MCF 10A (cell line): ENCODE results near the gene TTC33. TPM values are rescaled to one million over a fixed set of nuclear protein-coding genes. Genes with fewer than 3 reads are reported as not detected.

Experiments
- BruUV-seq: library from RNA; stranded (reverse); fragments of 400-500 nt; replicated peaks from 2 replicates; lab custom pipeline; 2021; lab: Mats Ljungman, UMichigan
- CTCF ChIA-PET: fragments of 300-600 bp; sonication (Branson Sonifier 250); formaldehyde crosslinking; extraction: SDS; loops from one replicate; lab custom pipeline; 2021; ENCODE audit warnings: antibody characterized with exemption, inconsistent platforms; lab: Yijun Ruan, JAX
- POLR2A ChIA-PET: fragments of 300-600, 350-650 bp; sonication (Branson Sonifier 250); formaldehyde crosslinking; extraction: SDS; loops from one replicate; lab custom pipeline; 2020; ENCODE audit warnings: antibody characterized with exemption, inconsistent platforms; lab: Yijun Ruan, JAX
- DNase-seq: peaks from one replicate; pipeline ENCODE4 v3.0.0-alpha.2; 2018; ENCODE audit not compliant: unreplicated experiment
- H3K27ac Mint-ChIP-seq: one replicate; pipeline ENCODE4 v1.8.0; 2022; ENCODE audit warnings: mild to moderate bottlenecking, low read depth, mixed read lengths; ENCODE audit not compliant: unreplicated experiment
- H3K27me3 Mint-ChIP-seq: one replicate; pipeline ENCODE4 v1.8.0; 2022; ENCODE audit warnings: mixed read lengths; ENCODE audit not compliant: insufficient read depth, unreplicated experiment
- H3K36me3 Mint-ChIP-seq: one replicate; pipeline ENCODE4 v1.8.0; 2022; ENCODE audit warnings: mild to moderate bottlenecking, moderate library complexity, mixed read lengths; ENCODE audit not compliant: insufficient read depth, unreplicated experiment
- H3K4me1 Mint-ChIP-seq: one replicate; pipeline ENCODE4 v1.8.0; 2022; ENCODE audit warnings: mixed read lengths; ENCODE audit not compliant: insufficient read depth, unreplicated experiment
- H3K4me3 Mint-ChIP-seq: one replicate; pipeline ENCODE4 v1.8.0; 2022; ENCODE audit warnings: mild to moderate bottlenecking, moderate library complexity, mixed read lengths; ENCODE audit not compliant: unreplicated experiment
- H3K9me3 Mint-ChIP-seq: one replicate; pipeline ENCODE4 v1.8.0; 2022; ENCODE audit warnings: mixed read lengths; ENCODE audit not compliant: unreplicated experiment
- intact Hi-C: fragments of 100-400 bp; cut with micrococcal nuclease; formaldehyde crosslinking; loops from 2 replicates; pipeline ENCODE4 v1.14.1; 2022
- total RNA-seq: library from RNA; stranded (reverse); gene quantifications from 2 replicates; pipeline ENCODE4 v1.2.3, GENCODE V29; 2022
- TF ChIP-seq, protein P1 (sequence below): fragments of 200-600 bp; IDR thresholded peaks from one replicate; pipeline ENCODE4 v1.8.0; 2022; ENCODE audit warnings: antibody characterized with exemption, mild to moderate bottlenecking; ENCODE audit not compliant: unreplicated experiment

Gene TTC33
- total RNA-seq, 1 experiment from 2014 or later = 13.3 TPM

DNA sequence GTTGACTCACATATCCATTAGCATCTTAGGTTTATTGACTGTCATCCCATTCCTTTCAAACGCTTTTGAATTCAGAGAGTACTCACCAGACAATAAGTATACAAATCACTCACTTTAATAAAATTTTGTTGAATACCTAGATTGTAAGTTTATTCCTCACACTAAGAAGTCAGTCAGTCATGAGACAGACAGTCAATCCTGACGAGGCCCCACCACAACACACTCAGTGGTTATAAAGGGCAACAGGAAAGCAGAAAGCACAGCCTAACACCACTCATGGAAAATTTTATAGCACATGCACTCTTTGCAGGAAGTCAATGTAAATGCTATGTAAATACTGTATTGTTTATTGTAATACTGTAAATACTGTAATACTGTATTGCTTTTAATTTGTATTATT lies 252.3 kb downstream of the TTC33 start:
- TF ChIP-seq, protein P1, sequence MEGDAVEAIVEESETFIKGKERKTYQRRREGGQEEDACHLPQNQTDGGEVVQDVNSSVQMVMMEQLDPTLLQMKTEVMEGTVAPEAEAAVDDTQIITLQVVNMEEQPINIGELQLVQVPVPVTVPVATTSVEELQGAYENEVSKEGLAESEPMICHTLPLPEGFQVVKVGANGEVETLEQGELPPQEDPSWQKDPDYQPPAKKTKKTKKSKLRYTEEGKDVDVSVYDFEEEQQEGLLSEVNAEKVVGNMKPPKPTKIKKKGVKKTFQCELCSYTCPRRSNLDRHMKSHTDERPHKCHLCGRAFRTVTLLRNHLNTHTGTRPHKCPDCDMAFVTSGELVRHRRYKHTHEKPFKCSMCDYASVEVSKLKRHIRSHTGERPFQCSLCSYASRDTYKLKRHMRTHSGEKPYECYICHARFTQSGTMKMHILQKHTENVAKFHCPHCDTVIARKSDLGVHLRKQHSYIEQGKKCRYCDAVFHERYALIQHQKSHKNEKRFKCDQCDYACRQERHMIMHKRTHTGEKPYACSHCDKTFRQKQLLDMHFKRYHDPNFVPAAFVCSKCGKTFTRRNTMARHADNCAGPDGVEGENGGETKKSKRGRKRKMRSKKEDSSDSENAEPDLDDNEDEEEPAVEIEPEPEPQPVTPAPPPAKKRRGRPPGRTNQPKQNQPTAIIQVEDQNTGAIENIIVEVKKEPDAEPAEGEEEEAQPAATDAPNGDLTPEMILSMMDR = no peak
- DNase-seq = no peak
- H3K4me3 Mint-ChIP-seq = no peak overlapping the region
- no peak overlapping the region for H3K27ac Mint-ChIP-seq
- H3K36me3 Mint-ChIP-seq = no peaks in the 10 kb centered on the region
- POLR2A ChIA-PET = no interaction called here
- CTCF ChIA-PET = no interaction called here
- H3K4me1 Mint-ChIP-seq = no peaks in the 10 kb centered on the region
- no peaks in the 10 kb centered on the region for H3K27me3 Mint-ChIP-seq
- H3K9me3 Mint-ChIP-seq = no peaks in the 10 kb centered on the region
- no TSS peak for BruUV-seq
- intact Hi-C loops = no loop called here

DNA sequence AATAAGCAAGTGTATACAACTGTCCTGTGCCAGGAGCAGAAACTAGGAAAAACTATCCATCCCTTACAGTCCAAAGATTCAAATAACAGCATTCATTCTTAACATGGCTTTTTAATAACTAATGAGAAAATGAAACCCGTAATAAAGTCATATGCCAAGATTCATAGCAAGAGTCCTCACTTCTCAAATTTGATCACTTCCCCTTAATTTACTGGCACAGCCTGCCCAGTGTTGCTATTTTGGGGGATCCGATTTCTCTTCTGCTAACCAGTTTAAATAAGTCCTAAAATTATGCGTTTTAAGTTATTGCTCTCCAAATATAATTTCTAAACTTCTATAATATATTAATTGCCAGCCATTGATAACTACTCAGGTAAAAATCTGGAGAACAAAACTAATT lies 253.0 kb downstream of the TTC33 start:
- Mint-ChIP-seq H3K36me3 (no peaks in the 10 kb centered on the region), H3K4me3 (no peak overlapping the region), H3K9me3 (no peaks in the 10 kb centered on the region), H3K27me3 (no peaks in the 10 kb centered on the region), H3K27ac (no peak overlapping the region), H3K4me1 (no peaks in the 10 kb centered on the region)
- ChIA-PET CTCF (no interaction called here), POLR2A (no interaction called here)
- intact Hi-C loops = no loop called here
- DNase-seq = no peak
- TF ChIP-seq, protein P1 = no peak
- no TSS peak for BruUV-seq

DNA sequence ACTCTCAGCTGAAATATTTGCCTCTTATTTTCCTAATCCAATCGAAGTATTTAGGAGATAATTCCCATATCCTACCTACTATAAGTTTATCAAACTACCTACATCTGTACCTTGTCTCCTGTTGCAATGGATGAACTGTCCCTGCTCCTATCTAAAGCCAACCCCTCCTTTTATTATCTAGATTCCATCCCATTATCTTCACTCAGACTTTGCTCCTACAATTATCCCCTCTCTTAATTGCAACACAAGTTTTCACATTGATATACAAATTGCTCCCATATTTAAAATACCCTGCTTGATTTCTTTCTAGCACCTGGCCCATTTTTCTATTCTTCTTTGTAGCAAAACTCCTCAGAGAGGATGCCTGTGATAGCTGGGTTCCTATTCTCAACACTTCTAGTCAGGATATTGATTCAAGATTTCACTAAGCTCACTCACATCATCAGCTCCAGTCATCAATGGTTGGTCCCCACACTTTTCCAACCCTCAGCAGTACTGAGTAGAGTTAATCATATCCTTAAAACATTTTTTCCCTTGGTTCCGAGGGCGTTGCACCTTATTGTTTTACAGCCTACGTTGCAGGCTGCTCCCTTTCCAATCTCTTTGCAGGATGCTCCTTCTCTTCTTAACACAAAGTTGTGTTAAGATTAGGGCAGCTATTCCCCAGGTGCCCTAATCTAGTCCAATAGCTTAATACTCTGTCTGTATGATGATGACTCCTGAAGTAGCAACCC lies 253.9 kb downstream of the TTC33 start:
- Mint-ChIP-seq H3K4me1 (no peaks in the 10 kb centered on the region), H3K27me3 (no peaks in the 10 kb centered on the region), H3K4me3 (no peak overlapping the region), H3K9me3 (no peaks in the 10 kb centered on the region), H3K36me3 (no peaks in the 10 kb centered on the region), H3K27ac (no peak overlapping the region)
- TF ChIP-seq, protein P1 = no peak
- ChIA-PET POLR2A (no interaction called here), CTCF (no interaction called here)
- intact Hi-C loops = no loop called here
- no TSS peak for BruUV-seq
- no peak for DNase-seq

DNA sequence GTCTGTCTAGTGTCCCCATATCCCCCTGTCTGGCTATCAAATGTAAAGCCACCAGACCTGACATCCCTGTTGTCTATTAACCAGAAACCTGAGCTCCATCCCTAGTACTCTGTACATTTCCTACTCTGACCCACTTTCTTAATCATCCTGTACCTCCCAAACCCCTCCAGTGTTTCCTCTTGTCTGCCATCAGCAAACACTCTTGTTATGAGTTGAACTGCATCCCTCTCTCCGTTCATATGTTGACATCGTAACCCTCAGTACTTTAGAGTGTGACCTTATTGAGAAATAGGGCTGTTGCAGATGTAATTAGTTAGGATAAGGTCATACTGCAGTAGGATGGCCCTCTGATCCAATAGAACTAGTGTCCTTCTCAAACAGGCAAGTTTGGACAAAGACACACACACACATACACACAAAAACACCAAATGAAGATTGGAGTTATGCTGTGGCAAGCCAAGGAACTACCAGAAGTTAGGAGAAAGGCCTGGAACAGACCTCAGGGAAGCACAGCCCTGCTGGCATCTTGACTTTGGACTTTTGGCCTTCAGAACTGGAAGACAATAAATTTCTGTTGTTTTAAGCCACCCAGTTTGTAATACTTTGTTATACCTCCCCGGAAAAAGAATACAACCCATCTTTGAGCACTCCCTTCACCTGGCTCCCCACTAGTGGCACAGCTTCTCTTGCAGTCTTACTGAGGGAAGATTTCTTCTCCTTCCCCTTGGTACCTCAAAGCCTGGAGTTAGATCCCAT lies 256.1 kb downstream of the TTC33 start:
- intact Hi-C loops = no loop called here
- Mint-ChIP-seq H3K27me3 (no peaks in the 10 kb centered on the region), H3K4me1 (no peaks in the 10 kb centered on the region), H3K9me3 (no peaks in the 10 kb centered on the region), H3K4me3 (no peak overlapping the region), H3K27ac (no peak overlapping the region), H3K36me3 (no peaks in the 10 kb centered on the region)
- no peak for DNase-seq
- ChIA-PET CTCF (no interaction called here), POLR2A (no interaction called here)
- TF ChIP-seq, protein P1 = no peak
- BruUV-seq = no TSS peak
